Measurements from ENCODE around the gene KRT40.

DNA sequence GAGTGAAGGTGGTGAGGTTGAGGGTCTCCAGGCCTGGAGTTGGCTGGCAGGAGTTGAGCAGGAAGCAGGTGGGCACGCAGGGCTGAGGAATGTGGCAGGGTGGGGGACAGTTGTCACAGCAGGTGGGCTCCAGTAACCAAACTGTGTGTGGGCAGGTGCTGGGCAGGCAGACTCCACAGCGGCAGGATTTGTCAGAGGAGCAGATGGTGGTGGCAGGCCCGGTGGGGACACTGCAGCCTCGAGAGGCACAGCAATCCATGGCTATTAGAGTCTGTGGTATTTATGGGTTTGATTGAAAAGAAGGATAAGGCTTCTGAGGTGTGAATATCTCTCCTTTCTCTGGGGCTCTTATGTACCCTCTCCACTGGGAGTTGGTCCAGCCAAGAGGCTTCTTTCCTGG lies 9.7 kb upstream of the KRT40 start, which contains the start of gene KRTAP3-3:
- TF ChIP-seq, protein P1, sequence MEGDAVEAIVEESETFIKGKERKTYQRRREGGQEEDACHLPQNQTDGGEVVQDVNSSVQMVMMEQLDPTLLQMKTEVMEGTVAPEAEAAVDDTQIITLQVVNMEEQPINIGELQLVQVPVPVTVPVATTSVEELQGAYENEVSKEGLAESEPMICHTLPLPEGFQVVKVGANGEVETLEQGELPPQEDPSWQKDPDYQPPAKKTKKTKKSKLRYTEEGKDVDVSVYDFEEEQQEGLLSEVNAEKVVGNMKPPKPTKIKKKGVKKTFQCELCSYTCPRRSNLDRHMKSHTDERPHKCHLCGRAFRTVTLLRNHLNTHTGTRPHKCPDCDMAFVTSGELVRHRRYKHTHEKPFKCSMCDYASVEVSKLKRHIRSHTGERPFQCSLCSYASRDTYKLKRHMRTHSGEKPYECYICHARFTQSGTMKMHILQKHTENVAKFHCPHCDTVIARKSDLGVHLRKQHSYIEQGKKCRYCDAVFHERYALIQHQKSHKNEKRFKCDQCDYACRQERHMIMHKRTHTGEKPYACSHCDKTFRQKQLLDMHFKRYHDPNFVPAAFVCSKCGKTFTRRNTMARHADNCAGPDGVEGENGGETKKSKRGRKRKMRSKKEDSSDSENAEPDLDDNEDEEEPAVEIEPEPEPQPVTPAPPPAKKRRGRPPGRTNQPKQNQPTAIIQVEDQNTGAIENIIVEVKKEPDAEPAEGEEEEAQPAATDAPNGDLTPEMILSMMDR (IDR thresholded peaks at IDR 0.05; ENCODE audit: insufficient read depth, low read length, poor library complexity, severe bottlenecking) = no peak
- TF ChIP-seq EZH2phosphoT487 (conservative IDR thresholded peaks at IDR 0.05; ENCODE audit: low read length) = no peak
